Mesenchymal stem cell (in vitro differentiated cells and primary cell): ENCODE results near the gene OR4A15. TPM values are rescaled to one million over a fixed set of nuclear protein-coding genes. Genes with fewer than 3 reads are reported as not detected.

Experiments
- DNase-seq: peaks from one replicate; pipeline ENCODE4 v3.0.0-alpha.2; 2013
- H2AFZ ChIP-seq: one replicate; pipeline ENCODE4 v1.6.1; 2013; ENCODE audit warnings: low read depth, mild to moderate bottlenecking, control low read depth, inconsistent platforms, low read length, moderate library complexity
- H2AK5ac ChIP-seq: 2 replicates; pipeline ENCODE4 v1.6.1; 2013; ENCODE audit warnings: low read length, moderate library complexity, mild to moderate bottlenecking, inconsistent platforms; ENCODE audit not compliant: severe bottlenecking
- H2BK120ac ChIP-seq: one replicate; pipeline ENCODE4 v1.6.1; 2013; ENCODE audit warnings: low read depth, mild to moderate bottlenecking, inconsistent platforms, low read length, moderate library complexity
- H2BK12ac ChIP-seq, 2 experiments: one replicate each; pipeline ENCODE4 v1.6.1; 2013; ENCODE audit warnings: inconsistent platforms in 2 of 2, low read length in 2 of 2, mild to moderate bottlenecking in 2 of 2, moderate library complexity in 2 of 2, control low read depth in 1 of 2
- H2BK15ac ChIP-seq: one replicate; pipeline ENCODE4 v1.6.1; 2013; ENCODE audit warnings: mild to moderate bottlenecking, low read depth, inconsistent platforms; ENCODE audit not compliant: poor library complexity, severe bottlenecking
- H2BK5ac ChIP-seq: 2 replicates; pipeline ENCODE4 v1.6.1; 2013; ENCODE audit warnings: low read depth, mild to moderate bottlenecking, low read length, control low read depth, inconsistent platforms; ENCODE audit not compliant: poor library complexity, severe bottlenecking
- H3K14ac ChIP-seq, 2 experiments: one replicate each; pipeline ENCODE4 v1.6.1; 2013; ENCODE audit warnings: inconsistent platforms in 2 of 2, low read length in 2 of 2, control low read depth in 1 of 2, mild to moderate bottlenecking in 1 of 2, moderate library complexity in 1 of 2
- H3K18ac ChIP-seq, 2 experiments: one replicate each; pipeline ENCODE4 v1.6.1; 2013; ENCODE audit warnings: inconsistent platforms in 2 of 2, low read length in 2 of 2, control low read depth in 1 of 2, low read depth in 1 of 2, mild to moderate bottlenecking in 1 of 2
- H3K23ac ChIP-seq, 2 experiments: one replicate each; pipeline ENCODE4 v1.6.1; 2013; ENCODE audit warnings: inconsistent platforms in 2 of 2, low read length in 2 of 2, mild to moderate bottlenecking in 2 of 2, moderate library complexity in 2 of 2, control low read depth in 1 of 2
- H3K27ac ChIP-seq: 2 replicates; pipeline ENCODE4 v1.5.1; 2013; ENCODE audit warnings: mild to moderate bottlenecking, moderate library complexity, low read length, control low read depth, inconsistent platforms; ENCODE audit not compliant: poor library complexity, severe bottlenecking
- H3K27me3 ChIP-seq, 2 experiments: 2 replicates each; pipeline versions ENCODE4 v1.6.1 to v1.7.0; 2013; ENCODE audit warnings: low read length in 2 of 2, mild to moderate bottlenecking in 2 of 2, moderate library complexity in 2 of 2, control low read depth in 1 of 2, inconsistent platforms in 1 of 2; ENCODE audit not compliant: control insufficient read depth in 1 of 2, insufficient read depth in 1 of 2
- H3K36me3 ChIP-seq, 2 experiments: 2 replicates each; pipeline versions ENCODE4 v1.6.1 to v1.7.0; 2013; ENCODE audit warnings: low read length in 2 of 2, control low read depth in 1 of 2, inconsistent platforms in 1 of 2, low read depth in 1 of 2, mild to moderate bottlenecking in 1 of 2; ENCODE audit not compliant: insufficient read depth in 2 of 2, control insufficient read depth in 1 of 2
- H3K4ac ChIP-seq, 2 experiments: one replicate each; pipeline ENCODE4 v1.6.1; 2013; ENCODE audit warnings: inconsistent platforms in 2 of 2, low read length in 2 of 2, mild to moderate bottlenecking in 2 of 2, moderate library complexity in 2 of 2, control low read depth in 1 of 2, low read depth in 1 of 2
- H3K4me1 ChIP-seq: 2 replicates; pipeline ENCODE4 v1.6.1; 2013; ENCODE audit warnings: low read depth, low read length, control low read depth; ENCODE audit not compliant: control insufficient read depth, insufficient read depth
- H3K4me2 ChIP-seq: 2 replicates; pipeline ENCODE4 v1.6.1; 2013; ENCODE audit warnings: low read length, mild to moderate bottlenecking, inconsistent platforms; ENCODE audit not compliant: poor library complexity, severe bottlenecking
- H3K4me3 ChIP-seq, 2 experiments: 2 replicates each; pipeline versions ENCODE4 v1.5.1 to v1.7.0; 2013; ENCODE audit warnings: low read length in 2 of 2, mild to moderate bottlenecking in 2 of 2, control low read depth in 1 of 2, low read depth in 1 of 2; ENCODE audit not compliant: insufficient read depth in 1 of 2
- H3K79me1 ChIP-seq: replicated peaks from 2 replicates; pipeline ENCODE4 v1.6.1; 2013; ENCODE audit warnings: mild to moderate bottlenecking, control low read depth, low read length, inconsistent platforms; ENCODE audit not compliant: poor library complexity, severe bottlenecking
- H3K9ac ChIP-seq: 2 replicates; pipeline ENCODE4 v1.7.0; 2013; ENCODE audit warnings: mild to moderate bottlenecking, low read length, moderate library complexity
- H3K9me3 ChIP-seq: 2 replicates; pipeline ENCODE4 v1.7.0; 2013; ENCODE audit warnings: mild to moderate bottlenecking, low read length; ENCODE audit not compliant: control insufficient read depth
- H4K8ac ChIP-seq: one replicate; pipeline ENCODE4 v1.6.1; 2013; ENCODE audit warnings: inconsistent platforms, mild to moderate bottlenecking, low read length, moderate library complexity
- H4K91ac ChIP-seq: one replicate; pipeline ENCODE4 v1.6.1; 2013; ENCODE audit warnings: mild to moderate bottlenecking, low read length, inconsistent platforms
- WGBS: methylation state at CpG from one replicate; pipeline ENCODE4 v1.1.7; 2013; ENCODE audit warnings: mixed read lengths; 5-methylcytosine and 5-hydroxymethylcytosine counted together
- polyA plus RNA-seq, 2 experiments: library from polyadenylated mRNA; stranded (reverse); fragments of 200-250 nt; gene quantifications; one replicate each; pipeline ENCODE4 v1.2.3, GENCODE V29; 2013

OR4A15 gene
- not detected for polyA plus RNA-seq (2013, experiment 1 of 2)
- not detected for polyA plus RNA-seq (2013, experiment 2 of 2)

GRCh38 chr11:55367674-55368073 lies at the start of gene OR4A15:
Gene OR4A15, plus strand, starts transcription at chr11:55367974. Its CDS starts 0 bp downstream, at chr11:55367974.
- DNase-seq: no peak
- Histone ChIP-seq H3K23ac (no peak within 1 kb of the TSS), H4K8ac (no peak within 1 kb of the TSS), H3K36me3 (no peaks in the 10 kb centered on the region), H3K4me3 (no peak within 1 kb of the TSS), H3K79me1 (no peaks in the 10 kb centered on the region), H3K9me3 (peaks cover 31% of the 10 kb centered on the region), H2BK120ac (no peak within 1 kb of the TSS), H2BK12ac (no peak within 1 kb of the TSS), H4K91ac (no peak within 1 kb of the TSS), H2AK5ac (no peak within 1 kb of the TSS), H3K27me3 (no peaks in the 10 kb centered on the region), H3K18ac (no peak within 1 kb of the TSS), H3K14ac (no peak within 1 kb of the TSS), H3K4ac (no peak within 1 kb of the TSS), H3K9ac (no peak within 1 kb of the TSS), H2BK15ac (no peak within 1 kb of the TSS), H2AFZ (no peak within 1 kb of the TSS), H3K4me2 (no peak within 1 kb of the TSS), H2BK5ac (no peak within 1 kb of the TSS), H3K27ac (no peak within 1 kb of the TSS), H3K4me1 (no peaks in the 10 kb centered on the region)
- 56% methylated on average over 4 of the region's 4 CpGs for WGBS

GRCh38 chr11:55324500-55324899 lies 43.3 kb upstream of the OR4A15 start:
- Histone ChIP-seq H3K27ac (no peak overlapping the region), H3K27me3 (no peaks in the 10 kb centered on the region), H2BK5ac (no peak overlapping the region), H2BK120ac (no peak overlapping the region), H2BK15ac (no peak overlapping the region), H3K4ac (no peak overlapping the region), H2BK12ac (no peak overlapping the region), H3K4me2 (no peak overlapping the region), H3K4me3 (no peak overlapping the region), H2AK5ac (no peak overlapping the region), H2AFZ (no peak overlapping the region), H3K18ac (no peak overlapping the region), H3K4me1 (no peaks in the 10 kb centered on the region), H3K9me3 (peaks cover 1% of the 10 kb centered on the region), H3K23ac (no peak overlapping the region), H4K91ac (no peak overlapping the region), H4K8ac (no peak overlapping the region), H3K9ac (no peak overlapping the region), H3K36me3 (no peaks in the 10 kb centered on the region), H3K79me1 (no peaks in the 10 kb centered on the region), H3K14ac (no peak overlapping the region)
- WGBS: no CpG with 5 or more reads among the region's 1 CpG
- DNase-seq: no peak

GRCh38 chr11:55342901-55343300 lies 24.9 kb upstream of the OR4A15 start, which contains the start of gene OR4A16:
Gene OR4A16, plus strand, starts transcription at chr11:55343201. Its CDS starts 0 bp downstream, at chr11:55343201.
- Histone ChIP-seq H3K4me3 (no peak within 1 kb of the TSS), H3K23ac (no peak within 1 kb of the TSS), H3K4me2 (no peak within 1 kb of the TSS), H3K27ac (no peak within 1 kb of the TSS), H3K18ac (no peak within 1 kb of the TSS), H2AK5ac (no peak within 1 kb of the TSS), H2BK12ac (no peak within 1 kb of the TSS), H2BK5ac (no peak within 1 kb of the TSS), H2BK15ac (no peak within 1 kb of the TSS), H3K9ac (no peak within 1 kb of the TSS), H4K91ac (no peak within 1 kb of the TSS), H2BK120ac (no peak within 1 kb of the TSS), H3K79me1 (no peaks in the 10 kb centered on the region), H2AFZ (no peak within 1 kb of the TSS), H3K27me3 (no peaks in the 10 kb centered on the region), H3K14ac (no peak within 1 kb of the TSS), H3K4ac (no peak within 1 kb of the TSS), H3K4me1 (no peaks in the 10 kb centered on the region), H4K8ac (no peak within 1 kb of the TSS), H3K36me3 (no peaks in the 10 kb centered on the region), H3K9me3 (peaks cover 4% of the 10 kb centered on the region)
- DNase-seq: no peak
- 94% methylated on average over 2 of the region's 3 CpGs for WGBS

GRCh38 chr11:55345306-55345705 lies 22.5 kb upstream of the OR4A15 start:
- Histone ChIP-seq H2BK5ac (no peak overlapping the region), H3K79me1 (no peaks in the 10 kb centered on the region), H3K27me3 (no peaks in the 10 kb centered on the region), H4K8ac (no peak overlapping the region), H2AK5ac (no peak overlapping the region), H4K91ac (no peak overlapping the region), H3K27ac (no peak overlapping the region), H2AFZ (no peak overlapping the region), H3K9ac (no peak overlapping the region), H3K23ac (no peak overlapping the region), H3K14ac (no peak overlapping the region), H2BK120ac (no peak overlapping the region), H3K18ac (no peak overlapping the region), H3K4me3 (no peak overlapping the region), H3K4ac (no peak overlapping the region), H3K4me1 (no peaks in the 10 kb centered on the region), H2BK15ac (no peak overlapping the region), H3K4me2 (no peak overlapping the region), H3K9me3 (peaks cover 9% of the 10 kb centered on the region), H2BK12ac (no peak overlapping the region), H3K36me3 (no peaks in the 10 kb centered on the region)
- DNase-seq: no peak
- WGBS: no CpG with 5 or more reads among the region's 1 CpG
